A673 (cell line): Measurements from ENCODE around the gene FPR1.
"Not testable (repeated sequence)": the region's sequence is repeated elsewhere in the genome, so short reads cannot be mapped to it uniquely, and the experiment has no call there.

Experiments
- CTCF ChIP-seq: fragments of 300-800, 200-600 bp; sonication (generic); conservative IDR thresholded peaks from 2 replicates; pipeline ENCODE4 v1.5.1; 2017; ENCODE audit warnings: low read depth, mild to moderate bottlenecking, antibody characterized with exemption, low read length, moderate library complexity, mixed read lengths
- EZH2 ChIP-seq: fragments of 200-600 bp; sonication (generic); IDR thresholded peaks from 2 replicates; pipeline ENCODE4 v1.6.1; 2017; ENCODE audit warnings: borderline replicate concordance, low read depth, mild to moderate bottlenecking, mixed read lengths, antibody characterized with exemption, low read length; ENCODE audit not compliant: poor library complexity, severe bottlenecking

GRCh38 chr19:51738523-51738922 is 13.2 kb downstream of the FPR1 start:
- TF ChIP-seq EZH2, CTCF: not testable (repeated sequence)
